Urothelium cell line (cell line): ENCODE data around the gene SLITRK3.
"Not testable (repeated sequence)": the region's sequence is repeated elsewhere in the genome, so short reads cannot be mapped to it uniquely, and the experiment has no call there.

Experiments
- DNase-seq: peaks from one replicate; pipeline ENCODE4 v3.0.0; 2011; ENCODE audit warnings: low spot score, mixed read lengths
- FAIRE-seq: peaks from 2 replicates; lab custom pipeline; 2011; peaks lifted over from hg19 to GRCh38; lab: Jason Lieb, UNC

The SLITRK3 gene

DNA sequence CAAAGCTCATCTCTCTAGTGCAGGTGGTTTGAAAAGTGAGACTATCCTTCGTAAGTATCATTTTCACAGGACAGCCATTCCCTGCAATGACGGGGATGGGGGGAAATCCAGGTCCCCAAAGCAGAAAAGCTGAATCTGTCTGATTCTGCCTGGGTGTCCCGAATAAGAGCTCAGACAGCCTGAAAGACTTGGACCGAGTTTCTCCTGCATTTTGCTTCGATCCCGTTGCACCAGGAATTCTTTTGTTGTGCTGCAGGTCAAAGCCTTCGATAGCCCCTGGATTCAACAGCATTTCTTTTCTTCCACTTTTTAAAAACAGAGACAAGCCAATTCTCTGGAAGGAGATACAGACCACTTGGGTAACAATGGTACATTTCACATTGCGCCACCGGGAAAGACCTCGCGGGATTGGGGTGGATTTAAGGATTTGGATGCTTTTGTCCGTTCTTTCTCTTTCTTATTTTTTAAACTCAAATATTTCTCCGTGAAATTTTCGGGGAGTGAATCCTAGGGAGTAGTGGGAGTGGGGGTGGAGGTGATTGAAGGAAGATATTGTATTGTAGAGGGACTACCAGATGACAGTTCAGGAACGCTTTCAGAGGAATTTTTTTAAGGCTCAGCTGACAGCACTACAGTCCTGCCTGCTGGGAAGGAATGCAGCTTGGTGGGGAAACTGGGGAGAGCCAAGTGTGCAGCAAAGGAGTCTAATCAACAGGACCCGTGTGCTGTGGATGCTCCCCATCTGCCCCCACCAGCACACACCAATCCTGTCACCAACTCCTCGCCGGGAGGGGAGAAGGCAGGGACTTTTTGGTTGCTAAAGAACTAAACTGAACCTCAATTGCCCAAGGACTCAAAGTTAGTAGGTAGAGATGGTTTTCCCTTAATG is 2.6 kb downstream of the SLITRK3 start:
- no peak for DNase-seq
- FAIRE-seq, result no peak

DNA sequence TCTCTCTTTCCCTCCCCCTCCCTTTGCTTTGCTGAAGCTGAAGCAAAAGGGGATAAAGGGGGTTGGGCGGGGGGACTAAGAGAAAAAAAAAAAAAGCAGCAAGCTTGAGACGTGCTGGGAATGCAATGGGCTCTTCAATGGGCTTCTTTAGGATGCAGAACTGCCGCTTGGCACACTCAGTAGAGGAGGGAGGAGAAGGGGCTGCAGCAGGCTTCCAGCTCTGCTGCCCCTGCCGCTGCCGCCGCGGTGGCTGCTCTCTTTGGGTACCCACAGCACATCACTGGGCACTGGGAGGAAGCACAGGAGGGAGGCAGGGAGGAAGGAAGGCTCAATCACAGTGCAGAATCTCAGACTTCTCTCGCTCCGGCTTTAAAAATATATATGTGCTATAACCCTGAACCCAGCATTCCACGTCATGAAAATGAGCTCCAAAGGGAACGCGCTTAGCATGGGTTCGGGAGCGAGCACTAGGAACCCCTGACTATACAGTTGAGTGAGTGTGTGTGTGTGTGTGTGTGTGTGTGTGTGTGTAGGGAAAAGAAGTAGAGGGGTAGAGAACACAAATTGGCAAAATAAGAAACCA is 3.5 kb downstream of the SLITRK3 start:
- no peak for FAIRE-seq

DNA sequence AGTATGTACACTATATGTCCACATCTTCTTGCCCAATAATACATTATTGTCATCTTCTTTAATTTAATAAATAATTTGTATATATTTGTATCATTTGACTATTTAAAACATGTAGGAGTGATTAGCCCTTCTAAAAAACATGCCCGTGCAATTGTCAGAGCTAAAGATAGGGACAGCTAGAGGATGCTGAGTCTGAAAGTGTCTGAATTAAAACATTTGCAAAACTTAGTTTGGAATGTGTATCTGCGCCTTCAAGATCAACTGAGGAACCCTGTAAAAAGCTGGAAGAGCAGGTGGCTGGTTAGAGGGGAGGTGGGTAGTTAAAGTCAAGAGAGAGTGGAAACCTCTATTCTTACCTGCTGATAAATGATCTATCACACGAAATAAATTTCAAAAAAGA is 4.7 kb downstream of the SLITRK3 start:
- no peak for FAIRE-seq
- no peak for DNase-seq

More for the DNA sequence above, 3.5 kb downstream of the SLITRK3 start:
- DNase-seq, result no peak

DNA sequence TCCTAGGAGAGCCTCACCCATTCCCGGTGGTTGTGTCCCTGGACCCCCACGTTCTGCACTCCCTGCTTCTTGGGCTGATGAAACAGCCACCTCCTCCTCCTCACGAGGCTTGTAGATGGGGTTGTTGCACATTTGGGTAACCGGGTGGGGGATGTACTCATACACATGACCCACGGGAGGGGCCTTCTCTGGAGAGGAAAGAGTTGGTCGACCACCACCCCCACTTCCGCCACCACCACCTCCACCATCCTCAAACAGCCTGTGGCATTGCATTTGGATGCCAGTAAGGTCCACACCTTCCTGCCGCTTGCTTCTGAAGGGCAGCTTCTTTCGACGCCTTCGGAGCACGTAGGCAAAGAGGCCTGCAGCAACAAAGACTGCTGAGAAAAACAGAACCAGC is 7.7 kb downstream of the SLITRK3 start:
- no peak for FAIRE-seq
- no peak for DNase-seq

DNA sequence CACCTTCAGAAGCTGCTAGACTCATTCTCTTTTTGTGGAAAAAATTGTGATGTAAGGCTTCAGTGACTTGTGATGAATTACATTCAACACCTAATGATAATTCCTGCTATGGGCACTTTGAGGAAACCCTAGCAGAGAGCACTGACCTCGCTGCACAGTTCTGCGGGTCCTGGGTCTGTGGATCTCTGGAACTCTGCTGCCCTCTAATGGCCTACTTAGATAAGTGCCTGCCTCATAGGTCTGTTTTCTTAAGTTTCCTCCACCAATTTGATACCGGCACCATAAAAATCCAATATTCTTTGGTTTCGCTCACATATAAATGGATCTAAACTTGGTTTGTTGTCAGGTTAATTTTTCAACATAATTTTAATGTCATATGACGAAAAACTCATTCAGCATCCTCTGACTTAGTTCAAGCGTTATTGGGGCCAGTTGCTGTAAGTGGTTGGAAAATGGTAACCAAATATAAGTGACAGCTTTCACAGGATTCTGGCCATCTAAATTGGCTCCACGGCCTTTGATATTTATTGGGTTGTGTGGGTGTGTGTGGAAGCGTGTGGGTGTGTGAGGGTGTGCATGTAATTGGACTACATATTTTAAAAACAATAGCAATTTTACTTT is 10.4 kb downstream of the SLITRK3 start:
- DNase-seq (peak; percentile 44), FAIRE-seq (no peak)

DNA sequence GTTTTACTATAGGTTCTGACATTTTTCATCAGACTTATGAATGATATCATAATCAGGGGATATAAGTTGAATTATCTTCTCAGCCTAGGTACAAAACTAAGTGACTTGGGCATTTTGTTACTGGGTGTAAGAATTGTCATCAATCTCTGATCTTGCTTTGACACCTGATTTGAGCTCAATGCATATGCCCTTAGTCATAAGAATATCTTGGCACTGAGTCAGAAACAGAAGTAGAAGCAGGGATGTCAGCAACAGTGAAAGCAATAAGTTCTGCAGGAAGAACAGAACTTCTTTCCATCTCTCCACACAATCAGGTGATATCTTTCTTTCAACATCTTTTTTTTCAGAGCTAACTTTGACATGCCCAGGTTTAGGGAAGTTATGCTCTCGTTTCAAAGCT is 14.6 kb downstream of the SLITRK3 start:
- DNase-seq, result no peak
- no peak for FAIRE-seq

DNA sequence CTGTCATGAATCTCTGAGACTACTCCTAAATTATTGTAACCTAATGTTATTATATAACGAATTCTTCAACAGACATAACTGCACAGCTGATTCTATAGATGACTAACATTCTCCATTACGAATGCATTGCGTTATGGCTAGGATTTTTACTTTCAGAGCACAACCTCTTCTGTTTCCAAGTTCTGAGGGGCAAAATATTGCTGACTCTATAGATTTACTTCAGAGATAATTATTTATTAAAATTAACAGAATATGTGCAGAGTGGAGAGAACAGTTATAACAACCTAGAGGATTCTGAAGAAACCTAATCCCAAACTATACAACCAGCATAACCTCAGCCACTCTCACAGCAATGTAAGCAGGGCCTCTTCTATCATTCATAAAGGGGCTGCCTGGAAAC is 25.9 kb downstream of the SLITRK3 start:
- DNase-seq, result no peak
- no peak for FAIRE-seq

DNA sequence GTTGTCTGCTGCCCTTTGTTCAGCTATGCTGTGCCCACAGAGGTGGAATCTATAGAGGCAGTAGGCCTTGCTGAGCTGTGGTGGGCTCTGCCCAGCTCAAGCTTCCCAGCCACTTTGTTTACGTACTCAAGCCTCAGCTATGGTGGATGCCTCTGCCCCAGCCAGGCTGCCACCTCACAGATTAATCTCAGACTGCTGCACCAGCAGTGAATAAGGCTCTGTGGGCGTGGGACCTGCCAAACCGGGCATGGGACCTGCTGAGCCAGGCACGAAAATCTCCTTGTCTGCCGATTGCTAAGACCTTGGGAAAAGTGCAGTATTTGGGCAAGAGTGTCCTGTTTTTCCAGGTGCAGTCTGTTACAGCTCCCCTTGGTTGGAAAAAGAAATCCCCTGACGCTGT is 26.8 kb downstream of the SLITRK3 start:
- FAIRE-seq, result no peak

DNA sequence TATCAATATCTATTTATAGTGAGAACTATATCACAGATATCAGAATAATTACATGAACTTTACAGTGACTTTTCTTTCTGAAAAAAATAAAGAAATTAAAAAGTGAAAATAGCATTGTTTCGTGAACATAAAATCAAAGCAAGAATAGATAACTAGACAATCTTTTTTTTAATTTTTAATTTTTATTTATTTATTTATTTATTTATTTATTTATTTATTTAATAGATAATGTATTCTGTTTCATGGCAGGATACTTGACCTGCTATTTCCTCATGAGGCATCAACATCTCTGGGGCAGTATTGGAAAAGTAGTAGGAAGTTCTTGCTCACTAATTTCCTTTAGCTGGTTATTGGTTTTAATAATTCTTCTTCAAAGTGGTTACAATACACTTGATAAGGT is 33.3 kb downstream of the SLITRK3 start:
- FAIRE-seq, result no peak
- DNase-seq, result no peak

More for the DNA sequence above, 26.8 kb downstream of the SLITRK3 start:
- DNase-seq, result no peak

DNA sequence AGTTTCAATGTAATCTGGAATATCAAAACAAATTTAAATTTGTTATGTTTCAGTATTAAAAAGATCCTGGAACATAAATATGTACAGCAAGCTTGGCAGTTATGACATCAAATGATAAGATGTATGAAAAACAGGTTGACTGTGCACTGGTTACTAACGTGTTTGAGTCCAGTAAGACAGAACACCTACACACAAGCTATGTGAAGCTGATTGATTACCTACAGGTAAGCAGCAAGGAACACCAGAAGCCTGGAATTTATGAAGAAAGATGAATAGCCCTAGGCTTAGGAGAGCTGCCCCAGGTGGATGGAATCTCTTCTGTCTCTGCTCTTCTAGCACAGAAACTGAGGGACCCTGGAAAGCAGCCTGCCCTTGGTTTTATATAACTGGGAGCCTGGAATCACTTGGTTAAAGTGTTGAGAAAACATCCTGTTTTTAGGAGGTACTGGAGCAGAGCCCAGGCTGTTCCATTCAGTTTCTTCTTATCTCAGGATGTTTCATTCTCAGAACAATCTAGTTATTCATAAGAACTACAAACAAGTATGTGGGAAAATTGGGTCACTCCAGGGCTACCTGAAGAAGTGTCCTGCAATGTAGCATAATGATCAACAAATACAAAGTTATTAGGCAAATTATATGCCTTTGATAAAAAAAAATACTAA is 36.3 kb downstream of the SLITRK3 start:
- no peak for FAIRE-seq
- no peak for DNase-seq

DNA sequence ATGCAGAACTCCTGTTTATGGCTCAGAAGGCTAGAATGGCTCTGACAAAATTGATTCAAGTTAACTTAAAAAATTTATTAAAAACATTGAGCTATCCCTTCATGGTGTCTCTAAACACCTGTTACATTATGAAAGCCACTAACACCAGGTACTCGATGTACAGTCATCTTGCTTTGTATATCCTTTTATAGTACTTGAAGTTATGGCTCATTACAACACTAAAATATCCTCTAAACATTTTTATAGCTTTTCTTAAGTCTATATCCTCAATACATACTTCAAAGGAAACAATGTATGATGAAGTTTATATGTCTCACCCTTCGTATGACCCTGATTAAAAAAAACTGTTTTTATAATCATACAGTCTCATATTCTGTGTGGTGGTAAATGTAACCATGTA is 38.2 kb downstream of the SLITRK3 start:
- no peak for DNase-seq
- no peak for FAIRE-seq

DNA sequence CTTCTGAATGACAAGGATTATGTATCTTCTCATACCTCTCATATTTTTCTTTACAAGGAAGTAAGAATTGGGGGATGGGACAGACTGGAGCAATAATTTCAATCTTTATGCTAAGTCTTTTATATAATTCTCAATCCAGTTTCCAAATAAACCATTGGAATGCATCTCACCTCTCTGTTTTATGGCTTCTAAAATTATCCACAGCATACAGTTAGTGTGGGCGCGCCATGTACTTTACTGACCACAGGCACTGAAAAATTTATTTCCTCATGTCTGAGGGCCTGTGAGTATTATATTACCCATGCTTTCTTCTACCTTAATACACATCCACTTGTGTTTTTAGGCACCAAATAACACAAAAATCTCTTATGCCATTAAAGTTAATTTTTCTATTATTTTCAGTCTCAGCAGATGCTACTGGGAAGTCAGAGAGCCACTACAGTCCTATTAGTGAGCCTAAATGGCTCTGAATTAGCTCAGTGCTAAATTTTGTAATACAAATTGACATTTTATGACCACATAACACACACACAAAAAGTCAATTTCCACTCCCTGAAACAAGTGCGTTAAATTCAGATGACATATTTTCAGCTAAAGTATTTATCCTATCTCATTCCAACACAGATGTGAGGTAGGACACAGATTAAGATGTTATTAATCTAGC is 39.3 kb downstream of the SLITRK3 start:
- no peak for FAIRE-seq

DNA sequence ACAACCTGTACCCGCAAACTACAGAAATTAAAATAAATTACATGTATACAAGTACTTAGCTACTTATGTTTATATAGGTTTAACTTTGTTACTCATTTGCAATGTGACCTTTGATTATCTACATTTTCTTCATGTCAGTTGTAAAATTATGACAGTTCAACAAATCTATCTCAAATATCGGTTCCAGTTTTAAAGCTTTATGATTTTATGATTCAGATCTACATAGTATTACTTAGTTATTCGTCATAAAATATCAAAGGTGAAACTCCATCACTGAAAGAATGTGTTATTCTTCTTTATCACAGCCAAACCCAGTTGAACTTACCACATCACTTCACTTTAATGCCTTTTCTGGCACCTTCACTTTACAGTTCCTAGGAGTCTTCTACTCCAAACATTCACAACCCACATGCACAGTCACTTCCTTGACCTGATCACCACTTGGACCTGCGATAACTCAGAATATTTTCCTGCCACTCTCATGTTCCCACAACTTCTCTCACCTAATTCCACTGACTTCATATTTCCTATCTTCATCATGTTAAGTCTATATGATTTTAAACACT is 47.2 kb downstream of the SLITRK3 start:
- DNase-seq (no peak), FAIRE-seq (no peak)

More for the DNA sequence above, 39.3 kb downstream of the SLITRK3 start:
- DNase-seq, result no peak

DNA sequence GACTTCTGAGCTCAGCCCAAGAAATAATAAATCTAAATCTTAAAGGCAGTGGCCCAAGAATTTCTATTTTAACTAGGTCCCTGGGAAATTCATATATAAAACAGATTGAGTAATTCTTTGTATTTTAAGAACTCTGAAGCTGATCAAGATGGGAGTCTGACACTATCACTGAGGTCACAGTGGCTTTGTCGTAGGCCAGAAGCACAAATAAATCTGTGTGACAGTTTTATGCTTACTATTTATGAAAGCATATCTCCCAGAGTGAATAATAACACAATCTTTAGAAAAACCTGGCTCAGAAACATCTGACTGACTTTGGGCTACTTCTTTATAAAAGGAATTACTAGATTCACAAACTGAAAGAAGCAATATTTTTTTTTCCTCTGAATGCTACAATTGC is 51.9 kb downstream of the SLITRK3 start:
- FAIRE-seq (no peak), DNase-seq (no peak)

DNA sequence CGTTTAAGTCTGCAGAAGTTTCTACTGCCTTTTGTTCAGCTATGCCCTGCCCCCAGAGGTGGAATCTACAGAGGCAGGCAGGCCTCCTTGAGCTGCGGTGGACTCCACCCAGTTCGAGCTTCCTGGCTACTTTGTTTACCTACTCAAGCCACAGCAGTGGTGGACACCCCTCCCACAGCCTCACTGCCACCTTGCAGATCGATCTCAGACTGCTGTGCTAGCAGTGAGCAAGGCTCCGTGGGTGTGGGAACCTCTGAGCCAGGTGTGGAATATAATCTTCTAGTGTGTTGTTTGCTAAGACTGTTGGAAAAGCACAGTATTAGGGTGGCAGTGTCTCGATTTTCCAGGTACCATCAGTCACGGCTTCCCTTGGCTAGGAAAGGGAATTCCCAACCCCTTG is 56.3 kb downstream of the SLITRK3 start:
- FAIRE-seq, DNase-seq: not testable (repeated sequence)
